ENCODE results near the gene PLXNA1. TPM values are rescaled to one million over a fixed set of nuclear protein-coding genes. Genes with fewer than 3 reads are reported as not detected.

PLXNA1 gene
- total RNA-seq, 1 experiment from 2014 or later, result 30.3 TPM

- TF ChIP-seq POLR2A (IDR thresholded peaks at IDR 0.05; ENCODE audit: borderline replicate concordance, extremely low read depth, insufficient read depth, insufficient read length) (no peak), CBX3 (IDR thresholded peaks at IDR 0.05; ENCODE audit: low read depth) (no peak), EGR1 (IDR thresholded peaks at IDR 0.05; ENCODE audit: low read depth) (no peak), SP1 (IDR thresholded peaks at IDR 0.05; ENCODE audit: low read depth) (no peak), SRF (IDR thresholded peaks at IDR 0.05; ENCODE audit: low read depth) (no peak), RAD21 (IDR thresholded peaks at IDR 0.05; ENCODE audit: low read depth) (no peak), TCF7L2 (IDR thresholded peaks at IDR 0.05; ENCODE audit: borderline replicate concordance, extremely low read depth, insufficient read depth, insufficient read length) (no peak), CEBPB (IDR thresholded peaks at IDR 0.05; ENCODE audit: low read depth) (no peak), FOSL1 (IDR thresholded peaks at IDR 0.05; ENCODE audit: low read depth) (no peak), EZH2 (IDR thresholded peaks at IDR 0.05) (no peak), ZFX (IDR thresholded peaks at IDR 0.05) (no peak), CTCF (IDR thresholded peaks at IDR 0.05 in 2 of 3, conservative IDR thresholded peaks at IDR 0.05 in 1 of 3; ENCODE audit: borderline replicate concordance in 1 of 3, insufficient read depth in 1 of 3, low read depth in 2 of 3, low read length in 2 of 3) (no peak), YY1 (IDR thresholded peaks at IDR 0.05; ENCODE audit: extremely low read depth, insufficient replicate concordance, low read depth, low read length) (no peak), EZH2phosphoT487 (IDR thresholded peaks at IDR 0.05; ENCODE audit: borderline replicate concordance) (no peak), ZNF274 (IDR thresholded peaks at IDR 0.05; ENCODE audit: low read depth, low read length) (no peak), SIN3A (IDR thresholded peaks at IDR 0.05; ENCODE audit: low read depth) (no peak)
- TF ChIP-seq, protein P1, sequence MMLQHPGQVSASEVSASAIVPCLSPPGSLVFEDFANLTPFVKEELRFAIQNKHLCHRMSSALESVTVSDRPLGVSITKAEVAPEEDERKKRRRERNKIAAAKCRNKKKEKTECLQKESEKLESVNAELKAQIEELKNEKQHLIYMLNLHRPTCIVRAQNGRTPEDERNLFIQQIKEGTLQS (IDR thresholded peaks at IDR 0.05), result no peak
- TF ChIP-seq, protein P2, sequence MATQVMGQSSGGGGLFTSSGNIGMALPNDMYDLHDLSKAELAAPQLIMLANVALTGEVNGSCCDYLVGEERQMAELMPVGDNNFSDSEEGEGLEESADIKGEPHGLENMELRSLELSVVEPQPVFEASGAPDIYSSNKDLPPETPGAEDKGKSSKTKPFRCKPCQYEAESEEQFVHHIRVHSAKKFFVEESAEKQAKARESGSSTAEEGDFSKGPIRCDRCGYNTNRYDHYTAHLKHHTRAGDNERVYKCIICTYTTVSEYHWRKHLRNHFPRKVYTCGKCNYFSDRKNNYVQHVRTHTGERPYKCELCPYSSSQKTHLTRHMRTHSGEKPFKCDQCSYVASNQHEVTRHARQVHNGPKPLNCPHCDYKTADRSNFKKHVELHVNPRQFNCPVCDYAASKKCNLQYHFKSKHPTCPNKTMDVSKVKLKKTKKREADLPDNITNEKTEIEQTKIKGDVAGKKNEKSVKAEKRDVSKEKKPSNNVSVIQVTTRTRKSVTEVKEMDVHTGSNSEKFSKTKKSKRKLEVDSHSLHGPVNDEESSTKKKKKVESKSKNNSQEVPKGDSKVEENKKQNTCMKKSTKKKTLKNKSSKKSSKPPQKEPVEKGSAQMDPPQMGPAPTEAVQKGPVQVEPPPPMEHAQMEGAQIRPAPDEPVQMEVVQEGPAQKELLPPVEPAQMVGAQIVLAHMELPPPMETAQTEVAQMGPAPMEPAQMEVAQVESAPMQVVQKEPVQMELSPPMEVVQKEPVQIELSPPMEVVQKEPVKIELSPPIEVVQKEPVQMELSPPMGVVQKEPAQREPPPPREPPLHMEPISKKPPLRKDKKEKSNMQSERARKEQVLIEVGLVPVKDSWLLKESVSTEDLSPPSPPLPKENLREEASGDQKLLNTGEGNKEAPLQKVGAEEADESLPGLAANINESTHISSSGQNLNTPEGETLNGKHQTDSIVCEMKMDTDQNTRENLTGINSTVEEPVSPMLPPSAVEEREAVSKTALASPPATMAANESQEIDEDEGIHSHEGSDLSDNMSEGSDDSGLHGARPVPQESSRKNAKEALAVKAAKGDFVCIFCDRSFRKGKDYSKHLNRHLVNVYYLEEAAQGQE (IDR thresholded peaks at IDR 0.05; ENCODE audit: low read depth), result no peak
- TF ChIP-seq, protein P3, sequence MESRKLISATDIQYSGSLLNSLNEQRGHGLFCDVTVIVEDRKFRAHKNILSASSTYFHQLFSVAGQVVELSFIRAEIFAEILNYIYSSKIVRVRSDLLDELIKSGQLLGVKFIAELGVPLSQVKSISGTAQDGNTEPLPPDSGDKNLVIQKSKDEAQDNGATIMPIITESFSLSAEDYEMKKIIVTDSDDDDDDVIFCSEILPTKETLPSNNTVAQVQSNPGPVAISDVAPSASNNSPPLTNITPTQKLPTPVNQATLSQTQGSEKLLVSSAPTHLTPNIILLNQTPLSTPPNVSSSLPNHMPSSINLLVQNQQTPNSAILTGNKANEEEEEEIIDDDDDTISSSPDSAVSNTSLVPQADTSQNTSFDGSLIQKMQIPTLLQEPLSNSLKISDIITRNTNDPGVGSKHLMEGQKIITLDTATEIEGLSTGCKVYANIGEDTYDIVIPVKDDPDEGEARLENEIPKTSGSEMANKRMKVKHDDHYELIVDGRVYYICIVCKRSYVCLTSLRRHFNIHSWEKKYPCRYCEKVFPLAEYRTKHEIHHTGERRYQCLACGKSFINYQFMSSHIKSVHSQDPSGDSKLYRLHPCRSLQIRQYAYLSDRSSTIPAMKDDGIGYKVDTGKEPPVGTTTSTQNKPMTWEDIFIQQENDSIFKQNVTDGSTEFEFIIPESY (IDR thresholded peaks at IDR 0.05; ENCODE audit: extremely low read depth, insufficient replicate concordance, low read length), result no peak
- TF ChIP-seq, protein P4, sequence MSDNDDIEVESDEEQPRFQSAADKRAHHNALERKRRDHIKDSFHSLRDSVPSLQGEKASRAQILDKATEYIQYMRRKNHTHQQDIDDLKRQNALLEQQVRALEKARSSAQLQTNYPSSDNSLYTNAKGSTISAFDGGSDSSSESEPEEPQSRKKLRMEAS (IDR thresholded peaks at IDR 0.05), result no peak
- intact Hi-C loops (cut with micrococcal nuclease), result no loop called here
- Histone ChIP-seq H4K20me1 (ENCODE audit: insufficient read depth) (no peaks in the 10 kb centered on the region), H3K4me1 (ENCODE audit: control insufficient read depth in 1 of 2, insufficient read depth in 2 of 2, low read length in 2 of 2) (no peaks in the 10 kb centered on the region), H3K36me3 (ENCODE audit: control insufficient read depth in 1 of 2, insufficient read depth in 2 of 2, low read length in 2 of 2) (no peaks in the 10 kb centered on the region), H2AFZ (ENCODE audit: low read depth, low read length, poor library complexity, severe bottlenecking) (no peak overlapping the region), H3K27ac (ENCODE audit: low read depth, low read length) (no peak overlapping the region), H3K9me3 (ENCODE audit: control insufficient read depth in 1 of 2, insufficient read depth in 1 of 2, low read depth in 1 of 2, low read length in 2 of 2) (no peaks in the 10 kb centered on the region), H3K9ac (ENCODE audit: low read length) (no peak overlapping the region), H3K4me2 (ENCODE audit: low read length) (no peak overlapping the region), H3K79me2 (ENCODE audit: insufficient read depth, low read length) (no peaks in the 10 kb centered on the region), H3K9me2 (ENCODE audit: insufficient read depth) (no peaks in the 10 kb centered on the region), H3K27me3 (ENCODE audit: insufficient read depth, low read length) (no peaks in the 10 kb centered on the region), H3K4me3 (replicated peaks in 1 of 2; ENCODE audit: low read depth in 1 of 2, low read length in 2 of 2) (no peak overlapping the region)
- DNase-seq (ENCODE audit: low read depth, low spot score) (no peak), ATAC-seq (no peak)
- BruUV-seq (replicated peaks), result no TSS peak
- POLR2A ChIA-PET, result no interaction called here
- CTCF ChIA-PET, result no interaction called here
- RAD21 ChIA-PET (ENCODE audit: low non-redundant PET in 1 of 2, low total read pairs in 2 of 2, uncharacterized antibody in 2 of 2, unreplicated experiment in 2 of 2), result no interaction called here
These were observed 33.9 kb upstream of the PLXNA1 start for GRCh38 chr3:126948980-126949535.
